OCI-LY7 (cell line): ENCODE measurements around the gene ZBTB48. TPM values are rescaled to one million over a fixed set of nuclear protein-coding genes. Genes with fewer than 3 reads are reported as not detected.

Experiments
- BruUV-seq: library from RNA; stranded (reverse); fragments of 400-500 nt; replicated peaks from 2 replicates; lab custom pipeline; 2021; lab: Mats Ljungman, UMichigan
- CTCF ChIA-PET: fragments of 300-600 bp; sonication (Branson Sonifier 250); formaldehyde crosslinking; loops from one replicate; lab custom pipeline; 2022; ENCODE audit warnings: antibody characterized with exemption; ENCODE audit not compliant: unreplicated experiment; lab: Charles Lee
- POLR2A ChIA-PET: fragments of 300-600 bp; sonication (Branson Sonifier 250); formaldehyde crosslinking; loops from one replicate; lab custom pipeline; 2022; ENCODE audit warnings: antibody characterized with exemption; lab: Charles Lee
- DNase-seq: peaks from one replicate; pipeline ENCODE4 v3.0.0-alpha.2; 2015; ENCODE audit warnings: low spot score
- H2AFZ ChIP-seq: fragments of 200-600 bp; sonication (generic), shearing (Covaris generic); 2 replicates; pipeline ENCODE4 v1.6.1; 2014; ENCODE audit warnings: mild to moderate bottlenecking, antibody characterized with exemption, low read length, moderate library complexity
- H3K27ac ChIP-seq: fragments of 200-600 bp; sonication (generic); 2 replicates; pipeline ENCODE4 v1.5.1; 2014; ENCODE audit warnings: mixed run types, low read depth, mild to moderate bottlenecking, moderate library complexity, low read length, inconsistent platforms; ENCODE audit not compliant: poor library complexity, severe bottlenecking
- H3K36me3 ChIP-seq: fragments of 200-600 bp; sonication (generic); 2 replicates; pipeline ENCODE4 v1.6.1; 2014; ENCODE audit warnings: mild to moderate bottlenecking, antibody characterized with exemption, low read length, moderate library complexity, mixed read lengths; ENCODE audit not compliant: insufficient read depth
- H3K4me1 ChIP-seq: fragments of 200-600 bp; sonication (generic); 2 replicates; pipeline ENCODE4 v1.5.1; 2014; ENCODE audit warnings: mild to moderate bottlenecking, low read length; ENCODE audit not compliant: insufficient read depth, poor library complexity, severe bottlenecking
- H3K4me2 ChIP-seq: fragments of 200-600 bp; sonication (generic); 2 replicates; pipeline ENCODE4 v1.6.1; 2014; ENCODE audit warnings: mild to moderate bottlenecking, low read length
- H3K4me3 ChIP-seq: fragments of 200-600 bp; sonication (generic); 2 replicates; pipeline ENCODE4 v1.5.1; 2014; ENCODE audit warnings: mild to moderate bottlenecking, low read depth, low read length; ENCODE audit not compliant: poor library complexity, severe bottlenecking
- H3K79me2 ChIP-seq: fragments of 200-600 bp; sonication (generic); 2 replicates; pipeline ENCODE4 v1.6.1; 2016; ENCODE audit warnings: low read depth, mild to moderate bottlenecking, low read length, moderate library complexity, mixed read lengths; ENCODE audit not compliant: insufficient read depth
- H3K9me2 ChIP-seq: fragments of 200-600 bp; sonication (generic); 2 replicates; pipeline ENCODE4 v1.6.1; 2016; ENCODE audit warnings: mild to moderate bottlenecking, low read length, mixed read lengths; ENCODE audit not compliant: insufficient read depth
- H3K9me3 ChIP-seq: fragments of 200-600 bp; sonication (generic); 2 replicates; pipeline ENCODE4 v1.6.1; 2014; ENCODE audit warnings: mild to moderate bottlenecking, mixed run types, low read length, mixed read lengths
- H4K20me1 ChIP-seq: fragments of 200-600 bp; sonication (generic); 2 replicates; pipeline ENCODE4 v1.6.1; 2014; ENCODE audit warnings: mild to moderate bottlenecking, antibody characterized with exemption, low read length, moderate library complexity, mixed read lengths; ENCODE audit not compliant: insufficient read depth
- CTCF ChIP-seq: fragments of 200-600 bp; sonication (generic); conservative IDR thresholded peaks from 2 replicates; pipeline ENCODE4 v1.5.1; 2014; ENCODE audit warnings: mild to moderate bottlenecking, antibody characterized with exemption, low read length, moderate library complexity, mixed read lengths
- EZH2phosphoT487 ChIP-seq: fragments of 200-600 bp; sonication (generic); IDR thresholded peaks from 2 replicates; pipeline ENCODE4 v1.6.1; 2018; ENCODE audit warnings: low read depth, borderline replicate concordance, mild to moderate bottlenecking, mixed run types, antibody characterized with exemption, low read length, moderate library complexity, mixed read lengths
- intact Hi-C: fragments of 100-400 bp; cut with micrococcal nuclease; formaldehyde crosslinking; loops from one replicate; pipeline ENCODE4 v1.10.0; 2022; ENCODE audit not compliant: unreplicated experiment
- total RNA-seq, 2 experiments: library from RNA; depleted of rRNA in 1 of 2; stranded (reverse); fragments of >200 nt in 1 of 2; shearing (Covaris generic) in 1 of 2; gene quantifications; 2 replicates each; pipeline ENCODE4 v1.2.3, GENCODE V29; 2014 to 2022

The ZBTB48 gene
- total RNA-seq, 2 experiments from 2014 or later = 41.9 to 51.3 TPM

- Histone ChIP-seq H3K4me2 (no peak overlapping the region), H3K27ac (no peak overlapping the region), H3K9me3 (no peaks in the 10 kb centered on the region), H3K9me2 (no peaks in the 10 kb centered on the region), H3K4me3 (no peak overlapping the region), H4K20me1 (0 out of 2 replicates have a peak, but pooled peaks cover 4% of the 10 kb centered on the region), H3K4me1 (no peaks in the 10 kb centered on the region), H3K79me2 (peaks cover 10% of the 10 kb centered on the region; the same call in 1 of the 2 replicates), H3K36me3 (peaks cover 90% of the 10 kb centered on the region), H2AFZ (no peak overlapping the region)
- ChIA-PET CTCF (no interaction called here), POLR2A (no interaction called here)
- intact Hi-C loops = no loop called here
- no peak for TF ChIP-seq CTCF
- no peak for TF ChIP-seq EZH2phosphoT487
- no peak for DNase-seq
- no TSS peak for BruUV-seq
These were observed 32.5 kb upstream of the ZBTB48 start for GRCh38 chr1:6547301-6547700.

GRCh38 chr1:6554031-6554906 is 25.5 kb upstream of the ZBTB48 start, which contains the start of gene NOL9:
TSS of gene NOL9 (minus strand) at chr1:6554513. CDS start at chr1:6554502, 11 bp downstream.
- H3K4me1 ChIP-seq = peaks cover 18% of the 10 kb centered on the region
- H2AFZ ChIP-seq = peak within 1 kb of the TSS; percentile 97
- peaks cover 25% of the 10 kb centered on the region for H3K36me3 ChIP-seq
- ChIA-PET POLR2A (interaction anchor here (0.6 to 1.2 kb wide), 3 partner anchors 12 to 528 kb away, joined by 3 read pairs; no protein-coding TSS in a partner anchor), CTCF (interaction anchor here (0.9 to 1.5 kb wide), 2 partner anchors 17 to 25 kb away, joined by 3 to 7 read pairs; partner anchors contain the start of gene ZBTB48)
- H3K9me2 ChIP-seq = no peaks in the 10 kb centered on the region
- peaks cover 29% of the 10 kb centered on the region for H3K79me2 ChIP-seq
- H3K27ac ChIP-seq = peak within 1 kb of the TSS; percentile 56
- H3K9me3 ChIP-seq = no peaks in the 10 kb centered on the region
- H4K20me1 ChIP-seq = peaks cover 6% of the 10 kb centered on the region; the same call in 1 of the 2 replicates
- H3K4me2 ChIP-seq = peak within 1 kb of the TSS; percentile 100
- intact Hi-C loops = loop anchor here (1.0 to 5.0 kb wide), 5 partner anchors 26 to 73 kb away; partner anchors contain the start of genes KLHL21, PHF13 and PLEKHG5
- no TSS peak for BruUV-seq
- H3K4me3 ChIP-seq = peak within 1 kb of the TSS; percentile 99
- no peak for TF ChIP-seq EZH2phosphoT487
- TF ChIP-seq CTCF = peak; percentile 91
- peak; percentile 95 for DNase-seq
